HG03558 (cell line): ENCODE data around the gene CHST8.

Source experiments
- ATAC-seq: cut with Tn5 transposase; IDR thresholded peaks from one replicate; pipeline ENCODE4 v1.9.1; 2021; ENCODE audit warnings: moderate number of reproducible peaks; ENCODE audit not compliant: unreplicated experiment; ENCODE audit errors: extremely low read depth

CHST8 gene

DNA sequence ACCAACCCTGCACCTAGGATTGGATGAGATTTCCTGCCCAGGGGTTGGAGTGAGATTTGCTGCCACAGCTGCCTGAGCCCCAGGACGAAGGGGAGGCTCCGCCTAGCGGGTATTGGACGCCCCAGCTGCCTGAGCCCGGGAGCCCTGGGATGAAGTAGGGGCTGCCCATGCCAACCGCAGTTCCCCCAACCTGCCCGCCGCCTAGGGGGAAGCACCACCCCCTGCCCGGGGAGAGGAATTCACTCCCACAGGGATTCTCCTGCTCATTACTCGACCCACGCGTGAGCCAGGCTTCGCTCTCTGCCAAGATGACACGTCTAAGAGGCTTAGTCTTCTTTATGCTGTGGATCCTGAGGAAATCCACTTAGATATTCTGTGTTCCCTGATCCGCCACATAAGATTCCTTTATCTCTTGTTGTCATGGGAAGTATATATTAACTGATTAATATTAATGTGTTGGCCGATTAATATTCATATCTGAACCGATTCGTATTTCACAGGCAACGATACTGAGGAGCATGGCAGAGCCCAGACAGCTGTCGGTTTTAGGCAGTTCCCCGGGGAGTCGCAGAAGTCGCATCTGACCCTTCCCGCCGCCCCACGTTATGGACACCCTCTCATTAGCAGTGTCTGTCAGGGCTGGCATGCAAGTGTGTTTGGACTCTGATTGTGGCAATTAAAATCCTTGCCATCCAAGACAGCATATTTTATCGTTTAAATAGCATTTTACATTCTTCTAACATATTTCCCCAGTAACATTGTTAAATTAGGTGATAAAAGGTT lies 130.5 kb downstream of the CHST8 start:
- ATAC-seq, result no peak

- no peak for ATAC-seq
These were observed 131.2 kb downstream of the CHST8 start for GRCh38 chr19:33752945-33753344.

GRCh38 chr19:33754361-33754760 lies 132.6 kb downstream of the CHST8 start:
- ATAC-seq, result no peak

DNA sequence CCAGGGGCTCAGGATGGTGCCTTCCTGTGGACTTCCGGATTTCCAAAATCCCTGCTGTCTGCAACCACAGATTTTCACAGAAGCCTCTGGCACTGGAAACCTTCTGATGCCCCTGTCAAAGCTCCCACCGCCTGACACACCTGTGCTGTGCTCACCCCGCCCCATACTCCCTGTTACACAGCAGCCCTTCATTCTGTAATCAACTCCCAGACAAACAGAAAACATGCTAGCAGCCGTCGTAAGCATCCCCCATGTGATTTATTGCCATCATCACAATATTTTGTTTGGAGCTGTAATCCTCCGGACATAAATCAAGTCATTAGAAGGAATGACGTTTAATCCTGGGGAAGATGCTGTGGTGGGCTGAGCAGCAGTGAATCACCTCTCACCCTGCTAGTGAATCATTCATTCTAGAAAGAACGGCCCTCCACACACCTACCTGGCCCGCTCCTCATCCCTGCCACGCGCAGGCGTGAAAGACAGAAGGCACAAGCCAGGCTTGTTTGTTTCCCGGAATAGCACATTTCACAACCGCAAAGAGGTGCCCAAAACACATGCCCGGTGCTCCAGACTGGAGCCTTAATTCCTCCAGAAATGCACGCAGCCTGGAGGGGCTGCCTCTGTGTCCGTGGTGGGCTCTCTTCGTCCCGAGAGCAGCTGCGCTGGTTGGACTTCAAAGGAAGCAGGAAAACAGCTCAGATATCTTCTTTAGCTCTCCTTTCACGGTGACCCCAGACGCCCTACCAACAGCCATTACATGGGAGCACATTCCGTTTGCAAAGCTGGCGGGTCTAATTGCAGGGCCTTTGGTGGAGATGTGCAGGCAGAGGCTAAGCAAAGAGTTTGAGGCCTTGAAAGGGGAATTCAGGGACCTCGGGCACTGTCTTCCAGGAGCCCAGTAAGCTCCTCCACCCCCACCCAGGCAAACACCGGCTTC lies 133.6 kb downstream of the CHST8 start:
- ATAC-seq, result no peak

DNA sequence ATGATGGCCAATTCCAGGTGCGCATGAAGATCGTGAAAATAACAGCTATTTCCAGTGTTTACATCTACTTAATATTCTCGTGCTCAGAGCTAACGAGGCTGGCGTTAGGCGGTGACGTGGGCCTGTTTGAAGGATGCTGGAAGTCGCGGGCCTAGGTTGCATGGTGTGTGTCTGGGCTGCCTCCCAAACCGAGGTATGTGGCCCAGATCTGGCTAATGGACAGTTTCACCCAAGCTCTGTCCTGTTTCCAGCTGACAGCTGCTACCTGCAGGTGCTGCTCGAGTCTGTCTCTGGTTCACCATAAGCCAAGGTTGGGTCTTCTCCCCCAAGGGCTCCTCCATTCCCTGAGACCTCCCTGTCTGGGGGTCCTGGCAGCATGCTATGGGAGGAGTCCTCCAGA lies 134.4 kb downstream of the CHST8 start:
- no peak for ATAC-seq

GRCh38 chr19:33758541-33759013 lies 136.8 kb downstream of the CHST8 start:
- ATAC-seq, result no peak

- no peak for ATAC-seq
These were observed 137.6 kb downstream of the CHST8 start for GRCh38 chr19:33759356-33759755.

DNA sequence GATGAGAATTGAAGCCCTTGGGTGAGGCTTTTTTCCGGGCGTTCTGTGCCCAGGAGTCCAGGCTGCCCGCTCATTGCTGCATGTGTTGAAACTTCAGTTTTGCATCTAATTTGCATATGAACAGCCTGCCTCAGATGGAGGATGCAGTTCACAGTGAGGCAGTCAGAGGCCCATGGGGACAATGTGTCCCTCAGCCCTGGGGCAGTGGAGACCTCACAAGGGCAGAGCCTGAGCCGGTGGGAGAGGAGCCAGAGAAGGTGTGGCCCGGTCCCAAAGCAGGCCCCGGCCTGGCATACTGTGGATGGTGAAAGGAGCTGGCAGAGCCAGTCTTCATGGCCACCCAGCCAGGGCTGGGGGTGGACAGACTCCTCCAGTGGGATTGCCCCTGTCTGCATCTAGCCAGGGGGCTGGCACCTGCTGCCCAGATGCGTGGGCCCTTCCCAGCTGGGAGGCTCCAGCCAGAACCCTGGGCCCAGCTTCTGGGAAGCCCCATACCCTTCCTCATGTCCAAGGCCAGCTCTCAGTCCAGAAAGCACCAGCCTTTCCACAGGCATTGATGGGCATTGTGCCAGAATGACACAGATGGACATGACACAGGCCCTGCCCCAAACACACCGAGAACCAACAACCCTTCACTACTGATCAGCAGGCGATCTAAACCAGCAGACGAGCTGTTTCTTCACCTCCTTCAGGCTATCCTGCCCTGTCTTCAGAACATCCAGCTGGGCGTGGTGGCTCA lies 142.0 kb downstream of the CHST8 start:
- no peak for ATAC-seq

DNA sequence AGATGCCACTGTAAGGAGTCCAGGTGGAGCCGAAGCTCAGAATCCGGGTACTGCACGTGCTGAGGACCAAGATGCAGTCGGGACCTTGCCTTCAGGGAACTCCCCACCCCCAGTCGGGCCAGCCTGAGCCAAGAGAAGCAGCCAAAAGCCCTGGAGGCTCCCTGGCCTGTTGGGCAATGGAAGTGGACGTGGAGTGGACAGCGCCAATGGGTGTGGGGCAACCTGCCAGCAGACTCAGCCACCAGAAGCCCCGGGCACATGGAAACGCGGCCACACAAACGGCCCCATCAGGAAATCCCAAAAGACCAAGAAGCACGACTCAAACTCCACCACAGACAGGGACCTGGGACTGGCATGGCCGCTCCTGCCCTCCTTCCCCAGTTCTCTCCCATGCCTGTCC lies 144.9 kb downstream of the CHST8 start:
- no peak for ATAC-seq

DNA sequence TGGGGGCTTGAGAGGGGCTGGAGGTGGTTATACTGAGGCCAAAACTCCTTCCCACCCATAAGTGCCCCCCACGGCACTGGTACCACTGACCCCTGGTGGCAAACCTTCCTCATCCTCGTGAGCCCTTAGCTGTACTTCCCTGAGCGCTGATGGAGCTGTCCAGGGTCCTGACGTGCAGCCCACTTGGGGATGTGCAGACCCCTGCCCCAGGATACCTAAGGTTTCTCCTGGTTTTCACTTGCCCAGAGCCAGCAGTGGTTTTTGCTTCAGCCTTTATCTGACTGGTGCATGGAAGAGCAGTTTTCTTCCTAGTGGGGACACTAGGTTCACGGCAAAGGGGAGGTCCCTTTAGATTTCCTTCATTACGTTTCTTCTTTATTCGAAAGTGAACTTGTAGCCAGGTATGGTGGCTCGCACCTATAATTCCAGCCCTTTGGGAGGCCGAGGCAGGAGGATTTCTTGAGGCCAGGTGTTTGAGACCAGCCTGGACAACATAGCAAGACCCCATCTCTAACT lies 146.2 kb downstream of the CHST8 start:
- ATAC-seq, result no peak

DNA sequence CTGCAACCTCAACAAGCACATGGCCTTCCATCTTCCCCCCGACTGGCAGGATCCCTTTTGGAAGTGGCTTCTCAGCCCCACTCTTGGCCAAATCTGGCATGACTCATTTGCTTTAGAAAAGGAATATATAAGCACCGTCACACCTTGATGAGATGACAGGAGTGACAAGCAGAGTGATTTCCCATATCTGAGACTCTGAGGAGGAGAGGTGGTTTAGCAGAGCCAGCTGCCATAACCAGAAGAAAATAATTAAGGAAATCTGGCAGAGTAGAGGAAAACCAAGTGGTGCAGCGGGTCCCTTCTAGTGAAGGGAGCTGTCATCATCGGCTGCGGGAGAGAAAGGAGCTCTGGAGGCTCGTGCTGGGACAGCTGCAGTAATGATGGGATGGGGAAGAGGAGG lies 147.5 kb downstream of the CHST8 start:
- ATAC-seq, result no peak

GRCh38 chr19:33770107-33770506 lies 148.4 kb downstream of the CHST8 start:
- ATAC-seq, result no peak

DNA sequence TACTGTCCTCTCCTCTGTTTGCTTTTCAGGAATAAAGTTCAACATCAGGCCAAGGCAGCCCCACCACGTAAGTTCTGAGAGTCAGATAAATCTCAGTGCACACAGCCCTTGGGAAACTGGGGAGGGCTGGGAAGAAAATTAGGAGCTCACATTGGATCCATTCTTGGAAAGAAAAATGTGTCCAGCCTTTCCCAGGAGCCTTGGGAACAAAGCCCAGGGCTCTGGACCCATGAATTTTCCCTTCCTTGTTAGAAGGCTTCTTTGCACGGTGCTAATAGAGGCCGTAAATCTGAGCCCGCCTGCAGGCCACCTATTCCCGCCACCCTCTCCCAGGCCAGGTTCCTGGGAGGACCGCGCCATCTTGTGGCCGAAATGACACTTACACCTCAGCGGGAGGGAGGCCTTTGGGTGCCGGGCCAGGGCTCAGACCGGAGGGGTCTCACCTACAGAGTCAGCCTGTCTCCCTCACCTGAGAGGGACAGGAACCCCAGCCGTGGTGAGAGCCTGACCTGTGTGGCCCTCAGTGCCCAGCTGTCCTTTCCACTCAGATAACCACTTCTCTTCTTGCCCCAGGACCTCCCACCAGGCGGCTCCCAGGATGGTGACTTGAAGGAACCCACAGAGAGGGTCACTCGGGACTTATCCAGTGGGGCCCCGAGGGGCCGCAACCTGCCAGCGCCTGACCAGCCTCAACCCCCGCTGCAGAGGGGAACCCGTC lies 149.8 kb downstream of the CHST8 start:
- no peak for ATAC-seq

DNA sequence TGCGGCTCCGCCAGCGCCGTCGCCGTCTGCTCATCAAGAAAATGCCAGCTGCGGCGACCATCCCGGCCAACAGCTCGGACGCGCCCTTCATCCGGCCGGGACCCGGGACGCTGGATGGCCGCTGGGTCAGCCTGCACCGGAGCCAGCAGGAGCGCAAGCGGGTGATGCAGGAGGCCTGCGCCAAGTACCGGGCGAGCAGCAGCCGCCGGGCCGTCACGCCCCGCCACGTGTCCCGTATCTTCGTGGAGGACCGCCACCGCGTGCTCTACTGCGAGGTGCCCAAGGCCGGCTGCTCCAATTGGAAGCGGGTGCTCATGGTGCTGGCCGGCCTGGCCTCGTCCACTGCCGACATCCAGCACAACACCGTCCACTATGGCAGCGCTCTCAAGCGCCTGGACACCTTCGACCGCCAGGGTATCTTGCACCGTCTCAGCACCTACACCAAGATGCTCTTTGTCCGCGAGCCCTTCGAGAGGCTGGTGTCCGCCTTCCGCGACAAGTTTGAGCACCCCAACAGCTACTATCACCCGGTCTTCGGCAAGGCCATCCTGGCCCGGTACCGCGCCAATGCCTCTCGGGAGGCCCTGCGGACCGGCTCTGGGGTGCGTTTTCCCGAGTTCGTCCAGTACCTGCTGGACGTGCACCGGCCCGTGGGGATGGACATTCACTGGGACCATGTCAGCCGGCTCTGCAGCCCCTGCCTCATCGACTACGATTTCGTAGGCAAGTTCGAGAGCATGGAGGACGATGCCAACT lies 150.5 kb downstream of the CHST8 start:
- no peak for ATAC-seq

GRCh38 chr19:33772858-33773180 lies 151.1 kb downstream of the CHST8 start:
- ATAC-seq, result no peak

DNA sequence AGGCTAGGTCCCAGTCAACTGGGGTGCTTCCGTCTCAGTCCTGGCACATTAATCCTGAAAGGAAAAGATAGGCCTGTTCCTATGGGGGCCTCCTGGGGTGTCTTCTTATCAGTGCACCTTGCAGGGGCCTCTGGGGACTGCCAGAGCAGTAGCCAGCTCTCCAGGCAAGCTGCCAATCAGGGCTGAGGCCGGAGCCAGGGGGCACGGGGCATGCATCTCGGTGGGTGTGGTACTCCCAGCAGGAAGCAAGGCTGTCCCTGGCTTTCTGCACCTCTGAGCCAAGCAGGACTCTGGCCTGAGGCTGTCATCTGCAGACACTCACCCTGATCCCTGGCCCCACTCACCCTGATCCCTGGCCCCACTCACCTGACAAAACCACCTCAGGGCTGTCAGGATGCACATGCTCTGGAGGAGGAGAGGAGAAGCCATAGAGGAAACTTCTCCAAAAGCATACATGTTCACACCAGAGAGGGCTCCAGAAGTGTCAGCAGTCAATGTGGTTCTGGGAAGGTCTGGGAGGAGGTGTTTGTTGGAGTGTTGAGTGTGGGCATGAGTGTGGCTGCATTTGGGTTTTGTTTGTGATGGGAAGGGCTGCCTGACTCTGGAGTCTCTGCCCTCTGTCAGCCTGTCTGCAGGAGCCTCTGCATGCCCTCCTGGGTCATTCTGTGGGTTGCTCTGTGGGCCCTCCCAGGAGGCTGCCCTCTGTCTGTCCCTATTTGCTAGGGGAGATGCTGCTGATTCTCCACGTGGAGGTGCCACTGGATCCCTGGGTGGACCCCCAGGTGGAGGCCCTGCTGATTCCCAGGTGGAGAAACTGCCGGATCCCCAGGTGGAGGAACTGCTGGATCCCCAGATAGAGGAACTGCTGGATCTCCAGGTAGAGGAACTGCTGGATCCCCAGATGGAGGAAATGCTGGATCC lies 152.2 kb downstream of the CHST8 start:
- ATAC-seq, result no peak

DNA sequence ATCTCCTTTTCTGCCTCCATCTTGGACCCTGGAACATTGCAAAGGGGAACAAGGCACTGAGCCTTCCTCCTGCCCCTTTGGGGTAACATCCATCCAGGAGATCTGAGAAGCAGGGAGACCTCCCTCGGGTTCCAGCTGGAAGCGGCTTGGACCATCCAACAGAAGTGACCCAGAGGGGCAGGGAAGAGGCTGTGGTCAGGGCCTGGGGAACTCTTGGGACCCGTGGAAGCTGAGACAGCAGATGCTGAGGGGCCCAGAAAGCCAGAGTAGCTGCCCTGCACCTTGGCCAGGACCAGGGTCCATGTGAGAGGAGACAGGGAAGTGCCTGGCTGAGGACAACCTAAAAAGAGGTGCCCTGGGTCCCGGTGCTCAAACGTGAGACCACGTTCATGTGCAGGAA lies 153.0 kb downstream of the CHST8 start:
- no peak for ATAC-seq
